Measurements from ENCODE around the gene ELOVL2. TPM values are rescaled to one million over a fixed set of nuclear protein-coding genes. Genes with fewer than 3 reads are reported as not detected.

ELOVL2 gene
- total and polyA plus RNA-seq, 4 donors = 0.81 to 1.5 TPM; not detected in 2

GRCh38 chr6:11065436-11066202 is 21.5 kb upstream of the ELOVL2 start:
- H3K27me3 ChIP-seq (ENCODE audit: control insufficient read depth in 1 of 2, insufficient read depth in 2 of 2, low read length in 1 of 2) = no peaks in the 10 kb centered on the region
- no peak for ATAC-seq (ENCODE audit: low FRiP score)
- intact Hi-C loops (cut with DNase I) = loop anchor here (5.0 to 10.0 kb wide), 3 partner anchors 111 to 261 kb away; no protein-coding TSS in a partner anchor

GRCh38 chr6:11064836-11065235 is 20.7 kb upstream of the ELOVL2 start:
- no peaks in the 10 kb centered on the region for H3K27me3 ChIP-seq (ENCODE audit: control insufficient read depth in 1 of 2, insufficient read depth in 2 of 2, low read length in 1 of 2)
- no peak for ATAC-seq (ENCODE audit: low FRiP score)

More at GRCh38 chr6:11065436-11066202, 21.5 kb upstream of the ELOVL2 start:
- Histone ChIP-seq H3K27ac (ENCODE audit: low read depth in 1 of 2, low read length in 2 of 2) (no peak overlapping the region), H3K36me3 (ENCODE audit: control insufficient read depth in 1 of 2, insufficient read depth in 2 of 2, low read length in 1 of 2) (no peaks in the 10 kb centered on the region), H3K4me1 (ENCODE audit: control insufficient read depth in 1 of 2, insufficient read depth in 2 of 2, low read length in 2 of 2) (no peaks in the 10 kb centered on the region), H3K4me3 (ENCODE audit: low read length in 2 of 2) (no peak overlapping the region), H3K9me3 (ENCODE audit: control insufficient read depth, low read length) (no peaks in the 10 kb centered on the region)
- DNase-seq = no peak
- 87 to 89% methylated on average over 6 of the region's 6 CpGs for WGBS, 2 donors

DNA sequence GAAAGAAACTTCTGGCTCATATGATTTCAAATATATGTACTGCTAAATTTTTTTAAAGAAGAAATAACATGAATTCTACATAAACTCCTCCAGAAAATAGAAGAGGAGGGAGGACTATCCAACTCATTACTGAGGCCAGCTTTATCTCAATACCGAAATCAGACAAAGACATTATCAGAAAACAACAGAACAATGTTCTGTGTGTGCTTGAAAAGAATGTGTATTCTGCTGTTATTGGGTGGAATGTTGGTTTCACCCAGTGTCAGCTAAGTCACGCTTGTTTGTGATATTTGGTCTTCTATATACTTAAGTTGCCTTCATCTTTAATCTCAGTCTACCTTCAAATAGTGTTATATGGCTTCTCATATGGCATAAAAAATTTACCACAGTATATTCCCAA is 18.6 kb upstream of the ELOVL2 start:
- Histone ChIP-seq H3K4me3 (ENCODE audit: low read length in 2 of 2) (no peak overlapping the region), H3K27ac (ENCODE audit: low read depth in 1 of 2, low read length in 2 of 2) (no peak overlapping the region), H3K4me1 (ENCODE audit: control insufficient read depth in 1 of 2, insufficient read depth in 2 of 2, low read length in 2 of 2) (no peaks in the 10 kb centered on the region), H3K9me3 (ENCODE audit: control insufficient read depth, low read length) (no peaks in the 10 kb centered on the region), H3K27me3 (ENCODE audit: control insufficient read depth in 1 of 2, insufficient read depth in 2 of 2, low read length in 1 of 2) (no peaks in the 10 kb centered on the region), H3K36me3 (ENCODE audit: control insufficient read depth in 1 of 2, insufficient read depth in 2 of 2, low read length in 1 of 2) (no peaks in the 10 kb centered on the region)
- WGBS, 2 donors = 62 to 64% methylated on average over 2 of the region's 2 CpGs
- ATAC-seq (ENCODE audit: low FRiP score) (no peak), DNase-seq (no peak)
- intact Hi-C loops (cut with DNase I) = loop anchor here in 1 of 2 donors (10.0 kb wide), 2 partner anchors 108 to 258 kb away; no protein-coding TSS in a partner anchor

More at GRCh38 chr6:11064836-11065235, 20.7 kb upstream of the ELOVL2 start:
- H3K27ac ChIP-seq (ENCODE audit: low read depth in 1 of 2, low read length in 2 of 2) = no peak overlapping the region
- no peaks in the 10 kb centered on the region for H3K4me1 ChIP-seq (ENCODE audit: control insufficient read depth in 1 of 2, insufficient read depth in 2 of 2, low read length in 2 of 2)
- H3K9me3 ChIP-seq (ENCODE audit: control insufficient read depth, low read length) = no peaks in the 10 kb centered on the region
- 86 to 88% methylated on average over 3 of the region's 3 CpGs for WGBS, 2 donors
- intact Hi-C loops (cut with DNase I) = loop anchor here (5.0 to 10.0 kb wide), 3 partner anchors 110 to 260 kb away; no protein-coding TSS in a partner anchor
- H3K4me3 ChIP-seq (ENCODE audit: low read length in 2 of 2) = no peak overlapping the region
- H3K36me3 ChIP-seq (ENCODE audit: control insufficient read depth in 1 of 2, insufficient read depth in 2 of 2, low read length in 1 of 2) = no peaks in the 10 kb centered on the region
- no peak for DNase-seq

DNA sequence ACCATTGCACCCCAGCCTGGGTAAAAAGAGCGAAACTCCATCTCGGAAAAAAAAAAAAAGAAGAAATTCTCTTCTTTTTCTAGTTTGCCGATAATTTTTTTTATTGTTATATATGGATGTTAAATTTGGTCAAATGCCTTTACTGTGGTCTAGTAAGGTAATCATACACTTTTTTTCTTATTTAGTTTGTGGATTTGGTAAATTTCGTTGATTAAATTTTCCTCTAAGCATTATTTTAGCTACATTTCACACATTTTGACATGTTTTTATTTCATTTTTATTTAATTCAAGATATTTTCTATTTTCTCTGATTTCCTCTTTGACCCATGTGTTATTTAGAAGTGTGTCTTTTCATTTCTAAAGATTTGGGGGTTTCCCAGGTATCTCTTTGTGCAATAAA is 18.0 kb upstream of the ELOVL2 start:
- no peaks in the 10 kb centered on the region for H3K4me1 ChIP-seq (ENCODE audit: control insufficient read depth in 1 of 2, insufficient read depth in 2 of 2, low read length in 2 of 2)
- no peak for DNase-seq
- H3K9me3 ChIP-seq (ENCODE audit: control insufficient read depth, low read length) = no peaks in the 10 kb centered on the region
- H3K4me3 ChIP-seq (ENCODE audit: low read length in 2 of 2) = no peak overlapping the region
- no peaks in the 10 kb centered on the region for H3K27me3 ChIP-seq (ENCODE audit: control insufficient read depth in 1 of 2, insufficient read depth in 2 of 2, low read length in 1 of 2)
- intact Hi-C loops (cut with DNase I) = loop anchor here in 1 of 2 donors (10.0 kb wide), 2 partner anchors 107 to 257 kb away; no protein-coding TSS in a partner anchor
- no peak overlapping the region for H3K27ac ChIP-seq (ENCODE audit: low read depth in 1 of 2, low read length in 2 of 2)
- WGBS, 2 donors = 91 to 97% methylated on average over 4 of the region's 4 CpGs
- ATAC-seq (ENCODE audit: low FRiP score) = no peak
- no peaks in the 10 kb centered on the region for H3K36me3 ChIP-seq (ENCODE audit: control insufficient read depth in 1 of 2, insufficient read depth in 2 of 2, low read length in 1 of 2)

DNA sequence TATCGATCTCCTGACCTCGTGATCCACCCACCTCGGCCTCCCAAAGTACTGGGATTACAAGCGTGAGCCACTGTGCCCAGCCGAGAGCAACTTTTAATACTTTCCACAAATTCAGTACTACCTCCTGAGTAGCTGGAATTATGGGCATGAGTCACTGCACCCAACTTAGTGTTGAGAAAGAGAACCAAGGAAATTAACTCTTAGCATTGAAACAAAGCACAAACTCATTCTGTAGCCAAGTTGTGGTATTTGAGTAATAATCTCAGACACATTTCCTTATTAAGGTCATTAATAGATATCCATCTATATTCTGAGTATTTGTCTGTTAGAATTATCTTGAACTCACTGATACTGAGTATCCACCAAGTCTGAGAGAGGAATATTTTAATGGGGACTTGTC is 14.3 kb upstream of the ELOVL2 start:
- 91 to 95% methylated on average over 5 of the region's 5 CpGs for WGBS, 2 donors
- Histone ChIP-seq H3K27me3 (ENCODE audit: control insufficient read depth in 1 of 2, insufficient read depth in 2 of 2, low read length in 1 of 2) (no peaks in the 10 kb centered on the region), H3K27ac (ENCODE audit: low read depth in 1 of 2, low read length in 2 of 2) (no peak overlapping the region), H3K4me1 (ENCODE audit: control insufficient read depth in 1 of 2, insufficient read depth in 2 of 2, low read length in 2 of 2) (no peaks in the 10 kb centered on the region), H3K36me3 (ENCODE audit: control insufficient read depth in 1 of 2, insufficient read depth in 2 of 2, low read length in 1 of 2) (no peaks in the 10 kb centered on the region), H3K4me3 (ENCODE audit: low read length in 2 of 2) (no peak overlapping the region), H3K9me3 (ENCODE audit: control insufficient read depth, low read length) (no peaks in the 10 kb centered on the region)
- intact Hi-C loops (cut with DNase I) = no loop called here
- no peak for ATAC-seq (ENCODE audit: low FRiP score)
- no peak for DNase-seq

DNA sequence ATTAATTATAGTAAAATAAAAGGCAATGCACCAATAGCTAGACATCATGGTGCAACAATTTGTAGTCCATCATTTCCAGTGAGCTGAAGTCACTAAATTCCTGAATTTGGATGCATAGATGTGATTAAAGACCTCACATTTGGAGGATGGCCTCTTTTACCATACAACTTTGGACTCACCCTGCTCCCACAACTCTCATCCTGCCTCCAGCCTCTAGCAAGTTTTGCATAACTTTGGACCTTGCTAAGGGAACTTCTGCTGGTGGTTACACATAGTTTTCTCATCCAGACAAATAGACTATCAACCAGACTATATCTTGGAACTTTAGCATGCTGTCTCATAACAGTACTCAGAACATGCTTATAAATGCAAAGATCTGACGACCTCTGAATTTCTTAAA is 12.8 kb upstream of the ELOVL2 start:
- H3K27me3 ChIP-seq (ENCODE audit: control insufficient read depth in 1 of 2, insufficient read depth in 2 of 2, low read length in 1 of 2) = no peaks in the 10 kb centered on the region
- no peak overlapping the region for H3K27ac ChIP-seq (ENCODE audit: low read depth in 1 of 2, low read length in 2 of 2)
- H3K4me1 ChIP-seq (ENCODE audit: control insufficient read depth in 1 of 2, insufficient read depth in 2 of 2, low read length in 2 of 2) = no peaks in the 10 kb centered on the region
- DNase-seq = no peak
- ATAC-seq (ENCODE audit: low FRiP score) = no peak
- 81% methylated on average over 1 of the region's 1 CpG for WGBS, 2 donors
- no peaks in the 10 kb centered on the region for H3K36me3 ChIP-seq (ENCODE audit: control insufficient read depth in 1 of 2, insufficient read depth in 2 of 2, low read length in 1 of 2)
- H3K4me3 ChIP-seq (ENCODE audit: low read length in 2 of 2) = no peak overlapping the region
- H3K9me3 ChIP-seq (ENCODE audit: control insufficient read depth, low read length) = no peaks in the 10 kb centered on the region
- intact Hi-C loops (cut with DNase I) = no loop called here

- no peaks in the 10 kb centered on the region for H3K9me3 ChIP-seq (ENCODE audit: control insufficient read depth, low read length)
- H3K36me3 ChIP-seq (ENCODE audit: control insufficient read depth in 1 of 2, insufficient read depth in 2 of 2, low read length in 1 of 2) = no peaks in the 10 kb centered on the region
- H3K27me3 ChIP-seq (ENCODE audit: control insufficient read depth in 1 of 2, insufficient read depth in 2 of 2, low read length in 1 of 2) = no peaks in the 10 kb centered on the region
- H3K4me1 ChIP-seq (ENCODE audit: control insufficient read depth in 1 of 2, insufficient read depth in 2 of 2, low read length in 2 of 2) = no peaks in the 10 kb centered on the region
- H3K4me3 ChIP-seq (ENCODE audit: low read length in 2 of 2) = no peak overlapping the region
- 34 to 37% methylated on average over 4 of the region's 4 CpGs for WGBS, 2 donors
- no peak for ATAC-seq (ENCODE audit: low FRiP score)
- intact Hi-C loops (cut with DNase I) = no loop called here
- DNase-seq = no peak
- no peak overlapping the region for H3K27ac ChIP-seq (ENCODE audit: low read depth in 1 of 2, low read length in 2 of 2)
These were observed 11.1 kb upstream of the ELOVL2 start for GRCh38 chr6:11055127-11055627.

DNA sequence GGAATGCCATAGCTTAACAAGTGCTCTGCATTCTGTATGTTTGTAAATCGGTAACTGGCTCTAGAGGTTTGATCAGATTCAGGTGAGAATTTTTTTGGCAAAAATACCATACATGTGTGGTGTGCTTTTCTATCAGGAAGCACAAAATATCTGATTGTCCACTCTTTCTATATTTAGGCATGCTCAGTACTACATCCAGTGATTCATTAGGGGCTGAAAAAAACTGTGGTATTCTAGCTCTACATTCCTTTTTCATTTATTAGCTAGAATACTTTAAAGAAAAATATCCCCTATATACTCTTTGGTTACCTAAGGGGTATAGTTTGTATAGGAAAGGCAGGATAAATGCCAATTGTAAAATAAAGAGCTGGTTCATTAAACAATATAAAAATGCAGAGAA is 10.6 kb upstream of the ELOVL2 start:
- Histone ChIP-seq H3K9me3 (ENCODE audit: control insufficient read depth, low read length) (no peaks in the 10 kb centered on the region), H3K27me3 (ENCODE audit: control insufficient read depth in 1 of 2, insufficient read depth in 2 of 2, low read length in 1 of 2) (no peaks in the 10 kb centered on the region), H3K36me3 (ENCODE audit: control insufficient read depth in 1 of 2, insufficient read depth in 2 of 2, low read length in 1 of 2) (no peaks in the 10 kb centered on the region), H3K4me1 (ENCODE audit: control insufficient read depth in 1 of 2, insufficient read depth in 2 of 2, low read length in 2 of 2) (no peaks in the 10 kb centered on the region), H3K27ac (ENCODE audit: low read depth in 1 of 2, low read length in 2 of 2) (no peak overlapping the region), H3K4me3 (ENCODE audit: low read length in 2 of 2) (no peak overlapping the region)
- intact Hi-C loops (cut with DNase I) = no loop called here
- no peak for DNase-seq
- no peak for ATAC-seq (ENCODE audit: low FRiP score)
- 87% methylated on average over 1 of the region's 1 CpG for WGBS, 2 donors

DNA sequence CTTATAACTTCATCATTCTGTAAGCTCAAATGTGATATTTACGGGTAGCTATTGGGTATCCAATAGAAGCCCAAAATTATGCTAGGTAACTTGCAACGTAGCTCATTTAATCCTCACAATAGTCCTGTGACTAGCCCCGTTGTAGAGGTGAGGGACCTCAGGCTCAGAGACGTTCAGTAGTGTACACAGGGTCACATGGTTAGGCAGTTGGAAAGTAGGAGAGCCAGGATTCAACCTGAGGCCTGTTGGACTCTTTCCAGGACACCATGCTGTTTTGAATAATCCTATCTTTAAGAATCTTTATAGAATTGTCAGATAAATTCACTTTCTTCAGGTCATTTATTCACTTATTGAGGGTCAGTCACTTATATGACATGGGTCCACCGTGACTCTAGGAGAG is 9.2 kb upstream of the ELOVL2 start:
- no peak overlapping the region for H3K4me3 ChIP-seq (ENCODE audit: low read length in 2 of 2)
- intact Hi-C loops (cut with DNase I) = no loop called here
- H3K27me3 ChIP-seq (ENCODE audit: control insufficient read depth in 1 of 2, insufficient read depth in 2 of 2, low read length in 1 of 2) = peaks cover 0 to 1% of the 10 kb centered on the region in 2 donors
- no peaks in the 10 kb centered on the region for H3K9me3 ChIP-seq (ENCODE audit: control insufficient read depth, low read length)
- H3K27ac ChIP-seq (ENCODE audit: low read depth in 1 of 2, low read length in 2 of 2) = no peak overlapping the region
- DNase-seq = no peak
- no peaks in the 10 kb centered on the region for H3K4me1 ChIP-seq (ENCODE audit: control insufficient read depth in 1 of 2, insufficient read depth in 2 of 2, low read length in 2 of 2)
- WGBS, 2 donors = 86 to 90% methylated on average over 5 of the region's 5 CpGs
- no peak for ATAC-seq (ENCODE audit: low FRiP score)
- no peaks in the 10 kb centered on the region for H3K36me3 ChIP-seq (ENCODE audit: control insufficient read depth in 1 of 2, insufficient read depth in 2 of 2, low read length in 1 of 2)

Measured in aorta (tissue), 5 donors.